H1 (cell line): Measurements from ENCODE around the gene HSPA4. TPM values are rescaled to one million over a fixed set of nuclear protein-coding genes. Genes with fewer than 3 reads are reported as not detected.
A peak's percentile ranks its signal among the peaks of the same experiment; 100 is the strongest.

ENCODE experiments used
- CTCF ChIA-PET: fragments of 300-600 bp; sonication (Branson Sonifier 250); formaldehyde crosslinking; loops from one replicate; lab custom pipeline; 2021; ENCODE audit not compliant: partially characterized antibody; lab: Charles Lee
- POLR2A ChIA-PET: fragments of 300-600 bp; sonication (Branson Sonifier 250); formaldehyde crosslinking; loops from one replicate; lab custom pipeline; 2021; ENCODE audit warnings: inconsistent platforms; ENCODE audit not compliant: partially characterized antibody; lab: Charles Lee
- DNase-seq, 2 experiments: peaks; one replicate each; pipeline versions ENCODE4 v3.0.0 to v3.0.0-alpha.2; 2010 to 2022; ENCODE audit warnings: low spot score in 2 of 2, low read depth in 1 of 2, mixed read lengths in 1 of 2
- FAIRE-seq: peaks from 2 replicates; lab custom pipeline; 2011; peaks lifted over from hg19 to GRCh38; lab: Jason Lieb, UNC
- H2AFZ ChIP-seq: 2 replicates; pipeline ENCODE4 v1.8.1; 2012; ENCODE audit warnings: low read length, inconsistent platforms
- H2AK5ac ChIP-seq: 2 replicates; pipeline ENCODE4 v1.6.1; 2013; ENCODE audit warnings: low read depth, low read length
- H2BK120ac ChIP-seq: replicated peaks from 2 replicates; pipeline ENCODE3; 2013; ENCODE audit warnings: low read depth, low read length, inconsistent platforms
- H2BK12ac ChIP-seq: 2 replicates; pipeline ENCODE4 v1.6.1; 2013; ENCODE audit warnings: low read depth, low read length
- H2BK15ac ChIP-seq: 2 replicates; pipeline ENCODE4 v1.6.1; 2013; ENCODE audit warnings: low read length
- H2BK20ac ChIP-seq: 2 replicates; pipeline ENCODE4 v1.6.1; 2013; ENCODE audit warnings: low read length
- H2BK5ac ChIP-seq: 2 replicates; pipeline ENCODE4 v1.6.1; 2013; ENCODE audit warnings: low read depth, low read length
- H3K14ac ChIP-seq: 2 replicates; pipeline ENCODE4 v1.6.1; 2013; ENCODE audit warnings: inconsistent platforms; ENCODE audit not compliant: insufficient read length
- H3K18ac ChIP-seq: 2 replicates; pipeline ENCODE4 v1.6.1; 2013; ENCODE audit warnings: low read length; ENCODE audit errors: extremely low read depth
- H3K23ac ChIP-seq: 2 replicates; pipeline ENCODE4 v1.6.1; 2013; ENCODE audit warnings: inconsistent platforms; ENCODE audit not compliant: insufficient read length
- H3K23me2 ChIP-seq: 2 replicates; pipeline ENCODE4 v1.6.1; 2013; ENCODE audit warnings: low read depth, low read length
- H3K27ac ChIP-seq: 2 replicates; pipeline ENCODE4 v1.6.1; 2011; ENCODE audit warnings: low read depth, low read length, inconsistent platforms
- H3K27me3 ChIP-seq, 4 experiments: replicated peaks in 1 of 4; 1 replicate in 1 of 4; 2 replicates in 3 of 4; pipeline versions ENCODE4 v1.6.1 to v1.8.1; 2011 to 2013; ENCODE audit warnings: low read length in 3 of 4, mild to moderate bottlenecking in 3 of 4, inconsistent platforms in 2 of 4, mixed read lengths in 2 of 4, moderate library complexity in 1 of 4; ENCODE audit not compliant: control insufficient read depth in 3 of 4, insufficient read depth in 3 of 4; ENCODE audit errors: extremely low read depth in 1 of 4
- H3K36me3 ChIP-seq, 4 experiments: 2 replicates each; pipeline versions ENCODE4 v1.6.1 to v1.8.1; 2011 to 2013; ENCODE audit warnings: mild to moderate bottlenecking in 4 of 4, low read length in 3 of 4, moderate library complexity in 2 of 4, control low read depth in 1 of 4, inconsistent platforms in 1 of 4; ENCODE audit not compliant: insufficient read depth in 4 of 4, control insufficient read depth in 2 of 4
- H3K4ac ChIP-seq: replicated peaks from 2 replicates; pipeline ENCODE3; 2013; ENCODE audit warnings: low read length, low read depth, mixed read lengths, inconsistent platforms; ENCODE audit not compliant: insufficient read length
- H3K4me1 ChIP-seq, 4 experiments: replicated peaks in 1 of 4; 1 replicate in 1 of 4; 2 replicates in 3 of 4; pipeline versions ENCODE4 v1.6.1 to v1.8.1; 2011 to 2013; ENCODE audit warnings: low read length in 3 of 4, inconsistent platforms in 2 of 4, mixed read lengths in 1 of 4; ENCODE audit not compliant: insufficient read depth in 4 of 4, control insufficient read depth in 3 of 4
- H3K4me2 ChIP-seq, 2 experiments: 2 replicates each; pipeline versions ENCODE4 v1.6.1 to v1.8.1; 2011 to 2013; ENCODE audit warnings: low read depth in 2 of 2, low read length in 2 of 2, control low read depth in 1 of 2, inconsistent platforms in 1 of 2, mild to moderate bottlenecking in 1 of 2; ENCODE audit not compliant: insufficient read depth in 1 of 2
- H3K4me3 ChIP-seq, 4 experiments: fragments of 200-600, 300-600 bp in 1 of 4; sonication (generic), shearing (Covaris generic), sonication (Bioruptor Twin) in 1 of 4; 2 replicates each; pipeline versions ENCODE4 v1.5.1 to v1.8.1; 2011 to 2016; ENCODE audit warnings: low read length in 4 of 4, low read depth in 3 of 4, control low read depth in 2 of 4, inconsistent platforms in 2 of 4, mild to moderate bottlenecking in 2 of 4, mixed read lengths in 1 of 4, moderate library complexity in 1 of 4; ENCODE audit not compliant: insufficient read depth in 2 of 4; ENCODE audit errors: extremely low read depth in 1 of 4
- H3K56ac ChIP-seq: replicated peaks from 2 replicates; pipeline ENCODE3; 2013; ENCODE audit warnings: low read depth, mild to moderate bottlenecking, mixed read lengths, low read length, inconsistent platforms; ENCODE audit not compliant: insufficient read length
- H3K79me1 ChIP-seq: 2 replicates; pipeline ENCODE4 v1.6.1; 2013; ENCODE audit warnings: low read depth, low read length, control low read depth
- H3K79me2 ChIP-seq, 2 experiments: 2 replicates each; pipeline versions ENCODE4 v1.6.1 to v1.8.1; 2012 to 2013; ENCODE audit warnings: low read length in 2 of 2, mild to moderate bottlenecking in 2 of 2, inconsistent platforms in 1 of 2; ENCODE audit not compliant: insufficient read depth in 2 of 2, control insufficient read depth in 1 of 2
- H3K9ac ChIP-seq, 4 experiments: replicated peaks in 1 of 4; 1 replicate in 1 of 4; 2 replicates in 3 of 4; pipeline versions ENCODE4 v1.6.1 to v1.8.1; 2011 to 2013; ENCODE audit warnings: low read depth in 3 of 4, low read length in 3 of 4, control low read depth in 2 of 4, mild to moderate bottlenecking in 2 of 4, moderate library complexity in 2 of 4, inconsistent platforms in 1 of 4; ENCODE audit errors: extremely low read depth in 1 of 4
- H3K9me3 ChIP-seq, 2 experiments: 2 replicates each; pipeline versions ENCODE4 v1.6.1 to v1.8.1; 2012 to 2013; ENCODE audit warnings: mild to moderate bottlenecking in 2 of 2, moderate library complexity in 2 of 2, control low read depth in 1 of 2, inconsistent platforms in 1 of 2, low read depth in 1 of 2, low read length in 1 of 2, mixed read lengths in 1 of 2; ENCODE audit not compliant: insufficient read depth in 2 of 2
- H4K20me1 ChIP-seq, 2 experiments: replicated peaks in 1 of 2; 2 replicates each; pipeline versions ENCODE3 to v1.8.1; 2011 to 2013; ENCODE audit warnings: inconsistent platforms in 2 of 2, low read length in 2 of 2, mild to moderate bottlenecking in 1 of 2; ENCODE audit not compliant: insufficient read depth in 2 of 2, control insufficient read depth in 1 of 2
- H4K5ac ChIP-seq: 2 replicates; pipeline ENCODE4 v1.6.1; 2013; ENCODE audit warnings: low read length, low read depth, mixed read lengths, inconsistent platforms; ENCODE audit not compliant: insufficient read length
- H4K8ac ChIP-seq: 2 replicates; pipeline ENCODE4 v1.8.0; 2013; ENCODE audit warnings: mild to moderate bottlenecking, moderate library complexity, low read length, inconsistent platforms; ENCODE audit not compliant: insufficient read depth; ENCODE audit errors: extremely low read depth
- H4K91ac ChIP-seq: replicated peaks from 2 replicates; pipeline ENCODE3; 2013; ENCODE audit warnings: low read length, mixed read lengths, inconsistent platforms; ENCODE audit not compliant: insufficient read length
- CBX5 ChIP-seq: fragments of 300-800, 300-1000 bp; sonication (generic); IDR thresholded peaks from 2 replicates; pipeline ENCODE4 v1.7.1; 2016; ENCODE audit warnings: antibody characterized with exemption, low read length, low read depth
- CBX8 ChIP-seq: fragments of 300-800, 300-1000 bp; sonication (generic); IDR thresholded peaks from 2 replicates; pipeline ENCODE4 v1.7.1; 2016; ENCODE audit warnings: low read depth, low read length, borderline replicate concordance
- CTBP2 ChIP-seq: IDR thresholded peaks from 2 replicates; pipeline ENCODE4 v1.7.0; 2011; ENCODE audit warnings: borderline replicate concordance, mild to moderate bottlenecking, moderate library complexity, mixed read lengths, low read length; ENCODE audit not compliant: insufficient read depth, insufficient read length
- FOSL1 ChIP-seq: IDR thresholded peaks from 2 replicates; pipeline ENCODE4 v1.6.1; 2011; ENCODE audit warnings: mild to moderate bottlenecking, low read depth, low read length, moderate library complexity; ENCODE audit not compliant: insufficient read depth
- GABPA ChIP-seq: IDR thresholded peaks from 2 replicates; pipeline ENCODE4 v1.6.1; 2011; ENCODE audit warnings: mild to moderate bottlenecking, low read length, moderate library complexity, borderline replicate concordance; ENCODE audit not compliant: insufficient read depth
- JUN ChIP-seq: IDR thresholded peaks from 2 replicates; pipeline ENCODE4 v1.6.1; 2011; ENCODE audit warnings: low read depth, mild to moderate bottlenecking, improper control_type of control experiment, low read length
- MAFK ChIP-seq: IDR thresholded peaks from 2 replicates; pipeline ENCODE4 v1.6.1; 2012; ENCODE audit warnings: low read depth, mild to moderate bottlenecking, improper control_type of control experiment, low read length
- POLR2A ChIP-seq, 2 experiments: IDR thresholded peaks; 1 replicate in 1 of 2; 2 replicates in 1 of 2; pipeline ENCODE4 v1.6.1; 2011; ENCODE audit warnings: low read depth in 2 of 2, low read length in 2 of 2, mild to moderate bottlenecking in 2 of 2; ENCODE audit errors: control extremely low read depth in 1 of 2
- POLR2AphosphoS5 ChIP-seq: IDR thresholded peaks from 2 replicates; pipeline ENCODE4 v1.6.1; 2011; ENCODE audit warnings: low read depth, low read length
- SRF ChIP-seq: IDR thresholded peaks from 2 replicates; pipeline ENCODE4 v1.6.1; 2011; ENCODE audit warnings: mild to moderate bottlenecking, low read depth, low read length, moderate library complexity
- TBP ChIP-seq: IDR thresholded peaks from 2 replicates; pipeline ENCODE4 v1.6.1; 2011; ENCODE audit warnings: low read depth, low read length, improper control_type of control experiment
- TEAD4 ChIP-seq: IDR thresholded peaks from 2 replicates; pipeline ENCODE4 v1.6.1; 2012; ENCODE audit warnings: low read depth, low read length, inconsistent platforms, mixed read lengths
- YY1 ChIP-seq: IDR thresholded peaks from 2 replicates; pipeline ENCODE4 v1.6.1; 2011; ENCODE audit warnings: low read depth, mild to moderate bottlenecking, low read length
- WGBS, 2 experiments: shearing (Covaris generic) in 1 of 2; methylation state at CpG; one replicate each; pipeline versions ENCODE4 v1.1.6 to v1.1.7; 2013 to 2015; ENCODE audit warnings: low lambda C conversion rate in 2 of 2, mixed read lengths in 2 of 2, inconsistent platforms in 1 of 2, low coverage in 1 of 2, missing lambda C conversion rate in 1 of 2; ENCODE audit not compliant: insufficient replicate concordance in 2 of 2, insufficient coverage in 1 of 2, insufficient read length in 1 of 2; ENCODE audit errors: extremely low coverage in 1 of 2, missing lambda C conversion rate in 1 of 2; 5-methylcytosine and 5-hydroxymethylcytosine counted together
- polyA plus RNA-seq, 7 experiments: library from polyadenylated mRNA; depleted of rRNA in 3 of 7; stranded (reverse) in 5 of 7; unstranded in 2 of 7; fragments of >200 nt in 5 of 7; fragments of 200-250 nt in 2 of 7; gene quantifications; 1 replicate in 5 of 7; 2 replicates in 1 of 7; 4 replicates in 1 of 7; pipeline versions ENCODE4 v1.2.1 to v1.2.3, GENCODE V29; 2011 to 2013; ENCODE audit warnings: missing spikeins in 2 of 7, mixed read lengths in 2 of 7
- total RNA-seq: library from RNA; stranded (reverse); fragmentation: NEBNext Ultra II Directional; extraction: Animal tissue kit (Norgen Biotek cat#: 25700); gene quantifications from 2 replicates; pipeline ENCODE4 v1.2.1, GENCODE V29; 2021
- TF ChIP-seq, protein P1 (sequence below): IDR thresholded peaks from 2 replicates; pipeline ENCODE4 v1.6.1; 2011; ENCODE audit warnings: low read depth, mild to moderate bottlenecking, low read length; ENCODE audit not compliant: insufficient read depth

The HSPA4 gene
- total and polyA plus RNA-seq, 2 of the 8 experiments (the other 6 are each of a cell fraction or from before 2014, with no cell fraction given), result 28.9 to 445 TPM

- no peaks in the 10 kb centered on the region for H3K27me3 ChIP-seq
- peaks cover 10% of the 10 kb centered on the region for H3K23me2 ChIP-seq
- peak overlapping the region; percentile 28 for H4K91ac ChIP-seq
- no peak overlapping the region; the same call in 1 of the 2 replicates for H2AK5ac ChIP-seq
- H3K36me3 ChIP-seq, result no peaks in the 10 kb centered on the region
- H3K9ac ChIP-seq, result peak overlapping the region; percentile 54 to 100 (median 96)
- no peak overlapping the region for H4K5ac ChIP-seq
- H3K23ac ChIP-seq, result no peak overlapping the region
- ChIA-PET POLR2A (interaction anchor here (1.1 to 6.6 kb wide), 13 partner anchors 11 to 1106 kb away, joined by 3 to 104 read pairs (median 6); partner anchors contain the start of genes AFF4, GDF9, UQCRQ and ZCCHC10), CTCF (no interaction called here)
- DNase-seq, result no peak
- WGBS, 2 experiments, result 14% methylated on average over 4 of the region's 4 CpGs; no CpG with 5 or more reads in 1 of the 2 experiments
- H3K4ac ChIP-seq, result no peak overlapping the region
- H3K4me1 ChIP-seq, result peaks cover 0 to 8% (median 2%) of the 10 kb centered on the region in 4 experiments; a peak in 4 of 7 replicates
- no peak overlapping the region for H2BK120ac ChIP-seq
- H3K9me3 ChIP-seq, result no peaks in the 10 kb centered on the region
- H3K79me2 ChIP-seq, result peaks cover 33 to 36% of the 10 kb centered on the region in 2 experiments
- H3K79me1 ChIP-seq, result no peaks in the 10 kb centered on the region
- no peak overlapping the region for H2BK20ac ChIP-seq
- no peak overlapping the region for H3K18ac ChIP-seq
- H2BK12ac ChIP-seq, result no peak overlapping the region; the same call in 1 of the 2 replicates
- no peak for FAIRE-seq
- H3K27ac ChIP-seq, result peak overlapping the region; percentile 99
- peak overlapping the region; percentile 99 for H2BK5ac ChIP-seq
- H3K14ac ChIP-seq, result no peak overlapping the region
- peak overlapping the region; percentile 93 to 95 for H3K4me2 ChIP-seq
- no peak overlapping the region for H2BK15ac ChIP-seq
- H3K4me3 ChIP-seq, result peak overlapping the region; percentile 80 to 99 (median 97); a peak in 7 of 8 replicates
- no peak overlapping the region for H2AFZ ChIP-seq
- H3K56ac ChIP-seq, result peak overlapping the region; percentile 5
- H4K8ac ChIP-seq, result no peak overlapping the region
- H4K20me1 ChIP-seq, result peaks cover 4 to 16% of the 10 kb centered on the region in 2 experiments
- TF ChIP-seq, protein P1, sequence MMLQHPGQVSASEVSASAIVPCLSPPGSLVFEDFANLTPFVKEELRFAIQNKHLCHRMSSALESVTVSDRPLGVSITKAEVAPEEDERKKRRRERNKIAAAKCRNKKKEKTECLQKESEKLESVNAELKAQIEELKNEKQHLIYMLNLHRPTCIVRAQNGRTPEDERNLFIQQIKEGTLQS, result no peak
- TF ChIP-seq CBX8, result no peak
- no peak for TF ChIP-seq JUN
- TF ChIP-seq TBP, result peak; percentile 83
- no peak for TF ChIP-seq CBX5
- TF ChIP-seq MAFK, result no peak
- no peak for TF ChIP-seq FOSL1
- no peak for TF ChIP-seq GABPA
- peak; percentile 30 to 87 for TF ChIP-seq POLR2A (IDR thresholded peaks at IDR 0.05; ENCODE audit: control extremely low read depth in 1 of 2, low read depth in 2 of 2, low read length in 2 of 2)
- TF ChIP-seq TEAD4, result peak; percentile 70
- peak; percentile 74; the same call in 1 of the 2 replicates for TF ChIP-seq YY1
- TF ChIP-seq POLR2AphosphoS5, result peak; percentile 77
- no peak for TF ChIP-seq CTBP2
- no peak for TF ChIP-seq SRF
These were observed 1.3 kb upstream of the HSPA4 start for GRCh38 chr5:133050521-133050920.
